GM12875 (cell line): Measurements from ENCODE around the gene RRM2.
"Not testable (repeated sequence)": the region's sequence is repeated elsewhere in the genome, so short reads cannot be mapped to it uniquely, and the experiment has no call there.

Experiments used
- H3K4me3 ChIP-seq: one replicate; pipeline ENCODE4 v1.5.1; 2011; ENCODE audit warnings: low read depth, low read length, control low read depth
- CTCF ChIP-seq: IDR thresholded peaks from 2 replicates; pipeline ENCODE4 v1.5.1; 2011; ENCODE audit warnings: low read depth, mild to moderate bottlenecking, control low read depth, inconsistent platforms, low read length, moderate library complexity, borderline replicate concordance; ENCODE audit not compliant: insufficient read depth

The RRM2 gene

GRCh38 chr2:10084223-10084865 lies 38.2 kb upstream of the RRM2 start:
- TF ChIP-seq CTCF, result no peak
- no peak overlapping the region for H3K4me3 ChIP-seq

GRCh38 chr2:10085043-10085667 lies 37.4 kb upstream of the RRM2 start:
- H3K4me3 ChIP-seq, result no peak overlapping the region
- no peak for TF ChIP-seq CTCF

- no peak for TF ChIP-seq CTCF
- no peak overlapping the region for H3K4me3 ChIP-seq
These were observed 36.9 kb upstream of the RRM2 start for GRCh38 chr2:10085668-10086059.

- H3K4me3 ChIP-seq, result no peak overlapping the region
- TF ChIP-seq CTCF, result no peak
These were observed 35.6 kb upstream of the RRM2 start for GRCh38 chr2:10086950-10087349.

- no peak for TF ChIP-seq CTCF
- no peak overlapping the region for H3K4me3 ChIP-seq
These were observed 35.2 kb upstream of the RRM2 start for GRCh38 chr2:10087360-10087759.

GRCh38 chr2:10089565-10090190 lies 32.9 kb upstream of the RRM2 start:
- H3K4me3 ChIP-seq, result no peak overlapping the region
- TF ChIP-seq CTCF, result no peak

GRCh38 chr2:10091182-10091888 lies 31.2 kb upstream of the RRM2 start:
- H3K4me3 ChIP-seq, result peak overlapping the region; percentile 17
- no peak for TF ChIP-seq CTCF

GRCh38 chr2:10091889-10092244 lies 30.7 kb upstream of the RRM2 start:
- H3K4me3 ChIP-seq, result not testable (repeated sequence)
